Ovary (tissue), 9 donors: ENCODE results near the gene FOXP1. TPM values are rescaled to one million over a fixed set of nuclear protein-coding genes. Genes with fewer than 3 reads are reported as not detected.

Source experiments
- DNase-seq, 5 donors: peaks; one replicate each; pipeline ENCODE4 v3.0.0-alpha.2; 2019 to 2020
- H3K27ac ChIP-seq, 2 donors: fragments of 200-600 bp; one replicate each; pipeline versions ENCODE4 v1.5.1 to v1.8.0; 2019 to 2022
- H3K27me3 ChIP-seq: fragments of 200-600 bp; one replicate; pipeline ENCODE4 v1.8.0; 2022
- H3K36me3 ChIP-seq: fragments of 200-600 bp; sonication (generic); one replicate; pipeline ENCODE4 v1.5.1; 2019
- H3K4me1 ChIP-seq: one replicate; pipeline ENCODE4 v1.8.1; 2013; ENCODE audit warnings: mild to moderate bottlenecking, moderate library complexity; ENCODE audit not compliant: insufficient read depth
- H3K4me3 ChIP-seq: fragments of 200-600 bp; sonication (generic); one replicate; pipeline ENCODE4 v1.5.1; 2017
- H3K9me3 ChIP-seq, 2 donors: fragments of 200-600 bp in 1 of 2; sonication (generic) in 1 of 2; one replicate each; pipeline versions ENCODE4 v1.5.1 to v1.8.1; 2013 to 2019; ENCODE audit warnings: mild to moderate bottlenecking in 1 of 2, moderate library complexity in 1 of 2
- CTCF ChIP-seq, 3 donors: fragments of 450-650 bp in 2 of 3; fragments of 200-600 bp in 1 of 3; IDR thresholded peaks; one replicate each; pipeline versions ENCODE4 v1.5.1 to v1.8.0; 2016 to 2022; ENCODE audit warnings: antibody characterized with exemption in 3 of 3, mild to moderate bottlenecking in 1 of 3
- EP300 ChIP-seq: sonication (generic); formaldehyde crosslinking; IDR thresholded peaks from one replicate; pipeline ENCODE4 v1.6.1; 2017; ENCODE audit warnings: antibody characterized with exemption
- POLR2A ChIP-seq: fragments of 450-650 bp; IDR thresholded peaks from one replicate; pipeline ENCODE4 v1.6.1; 2017; ENCODE audit warnings: antibody characterized with exemption, mild to moderate bottlenecking, moderate library complexity
- WGBS, 3 donors: extraction: QIAGEN DNeasy Blood & Tissue Kit in 1 of 3; methylation state at CpG; one replicate each; pipeline versions ENCODE4 v1.1.5 to v1.1.7; 2013 to 2017; 5-methylcytosine and 5-hydroxymethylcytosine counted together
- intact Hi-C, 4 donors: fragments of 100-400 bp; cut with DNase I; formaldehyde crosslinking; loops; one replicate each; pipeline versions ENCODE4 v1.11.0 to v1.15.1; 2022 to 2023
- polyA plus RNA-seq, 2 donors: library from polyadenylated mRNA; stranded (reverse); fragments of 200-250 nt in 1 of 2; fragments of 350-450 nt in 1 of 2; fragmentation: Illumina TruSeq in 1 of 2; extraction: RNeasy Lipid Tissue Mini Kit (QIAGEN cat#74804) in 1 of 2; gene quantifications; one replicate each; pipeline ENCODE4 v1.2.3, GENCODE V29; 2013 to 2014
- total RNA-seq, 7 donors: library from RNA; depleted of rRNA in 2 of 7; stranded (reverse); fragments of >200 nt in 2 of 7; fragmentation: NEBNext Ultra II Directional in 3 of 7; extraction: Animal tissue kit (Norgen Biotek cat#: 25700) in 3 of 7; gene quantifications; one replicate each; pipeline versions ENCODE4 v1.1.0 to v1.2.4, GENCODE V29; 2016 to 2023
- donor health status: DM: no; HTN: no; CAD: no; lungs with moderate emphysema.
- donor health status: DM: no; HTN: no; CAD: no.
- donor health status: Bipolar disorder and iron deficiency.
- donor health status: DM: yes; HTN: yes; CAD: no.
- donor health status: DM: no; HTN: no; CAD: no.
- donor health status: DM: yes; HTN: yes; CAD: no.

FOXP1 gene
- total and polyA plus RNA-seq, 9 donors, result 31.7 to 126 (median 114) TPM

- H3K27me3 ChIP-seq, result no peaks in the 10 kb centered on the region
- 92 to 98% (median 98%) methylated on average over 7 of the region's 7 CpGs for WGBS, 3 donors
- H3K4me1 ChIP-seq, result peaks cover 9% of the 10 kb centered on the region
- no peak for DNase-seq
- TF ChIP-seq EP300 (no peak), CTCF (IDR thresholded peaks at IDR 0.05) (no peak), POLR2A (no peak)
- no peak overlapping the region for H3K4me3 ChIP-seq
- no peak overlapping the region for H3K27ac ChIP-seq
- no peaks in the 10 kb centered on the region for H3K36me3 ChIP-seq
- H3K9me3 ChIP-seq, result no peaks in the 10 kb centered on the region
- intact Hi-C loops, result no loop called here
Observed at GRCh38 chr3:71513515-71513914, 70.0 kb downstream of the FOXP1 start.

GRCh38 chr3:71513081-71513480 is 70.4 kb downstream of the FOXP1 start:
- intact Hi-C loops, result no loop called here
- Histone ChIP-seq H3K27me3 (no peaks in the 10 kb centered on the region), H3K4me3 (no peak overlapping the region), H3K4me1 (peaks cover 9% of the 10 kb centered on the region), H3K9me3 (no peaks in the 10 kb centered on the region), H3K36me3 (no peaks in the 10 kb centered on the region), H3K27ac (no peak overlapping the region)
- 92 to 96% (median 94%) methylated on average over 6 of the region's 6 CpGs for WGBS, 3 donors
- TF ChIP-seq POLR2A, result no peak
- no peak for TF ChIP-seq EP300
- TF ChIP-seq CTCF (IDR thresholded peaks at IDR 0.05), result no peak
- no peak for DNase-seq

- DNase-seq, result no peak
- TF ChIP-seq POLR2A (no peak), EP300 (no peak), CTCF (IDR thresholded peaks at IDR 0.05) (no peak)
- WGBS, 3 donors, result 93 to 96% (median 95%) methylated on average over 4 of the region's 4 CpGs
- H3K27ac ChIP-seq, result no peak overlapping the region
- no peak overlapping the region for H3K4me3 ChIP-seq
- H3K27me3 ChIP-seq, result no peaks in the 10 kb centered on the region
- H3K4me1 ChIP-seq, result peaks cover 9% of the 10 kb centered on the region
- H3K9me3 ChIP-seq, result no peaks in the 10 kb centered on the region
- H3K36me3 ChIP-seq, result no peaks in the 10 kb centered on the region
- intact Hi-C loops, result no loop called here
Observed at GRCh38 chr3:71512544-71512943, 71.0 kb downstream of the FOXP1 start.

GRCh38 chr3:71512000-71512399 is 71.5 kb downstream of the FOXP1 start:
- intact Hi-C loops, result no loop called here
- no peak for TF ChIP-seq EP300
- no peak for TF ChIP-seq POLR2A
- TF ChIP-seq CTCF (IDR thresholded peaks at IDR 0.05), result no peak
- no peaks in the 10 kb centered on the region for H3K9me3 ChIP-seq
- H3K4me1 ChIP-seq, result peaks cover 9% of the 10 kb centered on the region
- H3K36me3 ChIP-seq, result no peaks in the 10 kb centered on the region
- no peaks in the 10 kb centered on the region for H3K27me3 ChIP-seq
- WGBS, 3 donors, result 53 to 74% (median 58%) methylated on average over 3 of the region's 3 CpGs
- no peak overlapping the region for H3K27ac ChIP-seq
- H3K4me3 ChIP-seq, result no peak overlapping the region
- no peak for DNase-seq

- no peak overlapping the region for H3K4me3 ChIP-seq
- H3K9me3 ChIP-seq, result no peaks in the 10 kb centered on the region
- H3K36me3 ChIP-seq, result no peaks in the 10 kb centered on the region
- H3K27ac ChIP-seq, result no peak overlapping the region
- peaks cover 9% of the 10 kb centered on the region for H3K4me1 ChIP-seq
- DNase-seq, result no peak
- intact Hi-C loops, result no loop called here
- TF ChIP-seq CTCF (IDR thresholded peaks at IDR 0.05), result no peak
- no peaks in the 10 kb centered on the region for H3K27me3 ChIP-seq
Observed at GRCh38 chr3:71511446-71511845, 72.1 kb downstream of the FOXP1 start.
